Measurements from ENCODE around the gene MPRIP. TPM values are rescaled to one million over a fixed set of nuclear protein-coding genes. Genes with fewer than 3 reads are reported as not detected.
A peak's percentile ranks its signal among the peaks of the same experiment; 100 is the strongest.

The MPRIP gene
- total RNA-seq, 4 donors from 2014 or later: 122 to 207 (median 145) TPM

GRCh38 chr17:17229416-17230384, 187.4 kb downstream of the MPRIP start:
- Histone ChIP-seq H3K9me3 (no peaks in the 10 kb centered on the region), H3K27ac (no peak overlapping the region), H3K4me1 (peaks cover 10% of the 10 kb centered on the region), H3K27me3 (no peaks in the 10 kb centered on the region), H3K36me3 (peaks cover 83% of the 10 kb centered on the region), H3K4me3 (no peak overlapping the region)
- no peak for DNase-seq (ENCODE audit: low spot score in 2 of 2)
- TF ChIP-seq POLR2A (IDR thresholded peaks at IDR 0.05): no peak
- no peak for TF ChIP-seq CTCF (IDR thresholded peaks at IDR 0.05)
- no peak for TF ChIP-seq POLR2AphosphoS5 (IDR thresholded peaks at IDR 0.05)
- TF ChIP-seq EP300 (IDR thresholded peaks at IDR 0.05): no peak
- WGBS: 90% methylated on average over 26 of the region's 26 CpGs

- Histone ChIP-seq H3K27me3 (no peaks in the 10 kb centered on the region), H3K27ac (no peak overlapping the region), H3K4me1 (peaks cover 23% of the 10 kb centered on the region), H3K9me3 (no peaks in the 10 kb centered on the region), H3K4me3 (no peak overlapping the region), H3K36me3 (peaks cover 62% of the 10 kb centered on the region)
- TF ChIP-seq POLR2AphosphoS5 (IDR thresholded peaks at IDR 0.05) (no peak), POLR2A (IDR thresholded peaks at IDR 0.05) (no peak), CTCF (IDR thresholded peaks at IDR 0.05) (no peak), EP300 (IDR thresholded peaks at IDR 0.05) (no peak)
- DNase-seq (ENCODE audit: low spot score in 2 of 2): no peak
- WGBS: 88% methylated on average over 15 of the region's 16 CpGs
Measured at GRCh38 chr17:17231621-17232302, 189.5 kb downstream of the MPRIP start.

- Histone ChIP-seq H3K4me3 (no peak overlapping the region), H3K4me1 (peaks cover 23% of the 10 kb centered on the region), H3K27ac (no peak overlapping the region), H3K27me3 (no peaks in the 10 kb centered on the region), H3K36me3 (peaks cover 57% of the 10 kb centered on the region), H3K9me3 (no peaks in the 10 kb centered on the region)
- 88% methylated on average over 11 of the region's 11 CpGs for WGBS
- TF ChIP-seq EP300 (IDR thresholded peaks at IDR 0.05): no peak
- no peak for TF ChIP-seq POLR2AphosphoS5 (IDR thresholded peaks at IDR 0.05)
- no peak for TF ChIP-seq POLR2A (IDR thresholded peaks at IDR 0.05)
- TF ChIP-seq CTCF (IDR thresholded peaks at IDR 0.05): no peak
- no peak for DNase-seq (ENCODE audit: low spot score in 2 of 2)
Measured at GRCh38 chr17:17232303-17232621, 190.0 kb downstream of the MPRIP start.

- peak overlapping the region; percentile 99 for H3K4me3 ChIP-seq
- H3K9me3 ChIP-seq: no peaks in the 10 kb centered on the region
- peaks cover 25% of the 10 kb centered on the region for H3K36me3 ChIP-seq
- TF ChIP-seq CTCF (IDR thresholded peaks at IDR 0.05) (no peak), POLR2AphosphoS5 (IDR thresholded peaks at IDR 0.05) (no peak), POLR2A (IDR thresholded peaks at IDR 0.05) (no peak), EP300 (IDR thresholded peaks at IDR 0.05) (no peak)
- H3K27me3 ChIP-seq: no peaks in the 10 kb centered on the region
- H3K27ac ChIP-seq: peak overlapping the region; percentile 92
- H3K4me1 ChIP-seq: peaks cover 31% of the 10 kb centered on the region
- DNase-seq (ENCODE audit: low spot score in 2 of 2): no peak
- WGBS: 42% methylated on average over 19 of the region's 19 CpGs
Measured at GRCh38 chr17:17235212-17236174, 193.2 kb downstream of the MPRIP start.
